Glomerular endothelial cell (primary cell): ENCODE measurements around the gene FTCD. TPM values are rescaled to one million over a fixed set of nuclear protein-coding genes. Genes with fewer than 3 reads are reported as not detected.
"Not testable (repeated sequence)": the region's sequence is repeated elsewhere in the genome, so short reads cannot be mapped to it uniquely, and the experiment has no call there.

ENCODE experiments used
- DNase-seq: peaks from one replicate; pipeline ENCODE4 v3.0.0-alpha.2; 2011; ENCODE audit warnings: low read depth, low spot score; ENCODE audit errors: extremely low read depth
- total RNA-seq: library from RNA; depleted of rRNA; stranded (reverse); fragments of >200 nt; gene quantifications from 2 replicates; pipeline ENCODE4 v1.2.3, GENCODE V29; 2015

The FTCD gene
- total RNA-seq, 1 donor from 2014 or later: 0.64 TPM

GRCh38 chr21:46171996-46172862 is 16.9 kb upstream of the FTCD start:
- DNase-seq: no peak

- DNase-seq: no peak
Observed at GRCh38 chr21:46171585-46171984, 16.2 kb upstream of the FTCD start.

- not testable (repeated sequence) for DNase-seq
Observed at GRCh38 chr21:46170436-46171193, 15.2 kb upstream of the FTCD start.

- no peak for DNase-seq
Observed at GRCh38 chr21:46168659-46169386, 13.4 kb upstream of the FTCD start.

DNA sequence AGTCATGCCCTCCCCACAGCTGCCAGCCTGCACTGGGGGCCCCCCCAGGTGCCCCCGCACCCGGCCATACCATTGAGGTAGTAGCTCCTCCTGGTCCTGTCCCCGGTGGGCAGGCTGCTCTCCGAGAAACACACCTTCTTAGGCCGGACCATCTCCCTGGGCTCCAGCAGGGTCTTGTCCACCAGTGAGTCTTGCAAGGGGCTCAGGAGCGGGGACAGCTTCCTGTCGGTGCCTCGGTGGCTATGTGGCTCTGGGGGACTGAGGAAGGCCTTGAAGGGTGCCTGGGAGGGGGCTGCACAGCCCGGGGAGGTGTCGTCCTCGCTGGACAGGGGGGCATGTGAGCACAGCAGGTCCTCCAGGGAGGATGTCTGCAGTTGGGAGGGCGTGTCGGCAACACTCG is 12.9 kb upstream of the FTCD start:
- no peak for DNase-seq

- no peak for DNase-seq
Observed at GRCh38 chr21:46165098-46165497, 9.7 kb upstream of the FTCD start.

- no peak for DNase-seq
Observed at GRCh38 chr21:46163380-46163779, 8.0 kb upstream of the FTCD start.

- DNase-seq: no peak
Observed at GRCh38 chr21:46161633-46162592, 6.5 kb upstream of the FTCD start.

- no peak for DNase-seq
Observed at GRCh38 chr21:46160907-46161632, 5.7 kb upstream of the FTCD start.

DNA sequence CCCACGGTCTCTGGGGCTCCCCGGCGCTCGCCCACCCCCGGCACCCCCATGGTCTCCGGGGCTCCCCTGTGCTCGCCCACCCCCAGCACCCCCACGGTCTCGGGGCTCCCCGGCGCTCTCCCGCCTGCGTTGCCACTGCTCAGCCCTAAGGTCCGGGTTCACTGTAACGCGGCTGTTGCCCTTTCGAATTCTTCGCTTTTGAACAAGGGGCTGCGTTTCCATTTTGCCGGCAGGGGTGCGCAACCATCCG is 5.2 kb upstream of the FTCD start:
- DNase-seq: no peak

GRCh38 chr21:46159841-46160656 is 4.7 kb upstream of the FTCD start:
- no peak for DNase-seq

DNA sequence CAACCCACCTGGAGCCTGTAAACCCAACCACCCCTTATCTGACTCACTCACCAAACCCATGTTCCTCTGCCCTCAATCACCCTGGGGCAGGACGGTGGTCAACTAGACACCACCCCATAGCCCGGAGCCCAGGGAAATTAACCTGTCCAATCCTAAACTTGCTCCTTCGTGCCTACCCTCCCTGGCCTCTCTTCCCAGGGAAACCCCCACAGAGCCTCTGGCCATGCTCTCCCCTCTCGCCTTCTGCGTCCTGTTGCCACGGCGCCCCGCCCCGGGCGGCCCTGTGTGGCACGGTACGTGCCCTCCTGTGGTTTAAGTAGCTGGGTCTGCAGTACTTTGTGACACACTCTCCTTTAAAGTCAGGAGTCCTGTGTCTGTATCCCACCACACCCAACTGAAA is 4.0 kb upstream of the FTCD start:
- no peak for DNase-seq

DNA sequence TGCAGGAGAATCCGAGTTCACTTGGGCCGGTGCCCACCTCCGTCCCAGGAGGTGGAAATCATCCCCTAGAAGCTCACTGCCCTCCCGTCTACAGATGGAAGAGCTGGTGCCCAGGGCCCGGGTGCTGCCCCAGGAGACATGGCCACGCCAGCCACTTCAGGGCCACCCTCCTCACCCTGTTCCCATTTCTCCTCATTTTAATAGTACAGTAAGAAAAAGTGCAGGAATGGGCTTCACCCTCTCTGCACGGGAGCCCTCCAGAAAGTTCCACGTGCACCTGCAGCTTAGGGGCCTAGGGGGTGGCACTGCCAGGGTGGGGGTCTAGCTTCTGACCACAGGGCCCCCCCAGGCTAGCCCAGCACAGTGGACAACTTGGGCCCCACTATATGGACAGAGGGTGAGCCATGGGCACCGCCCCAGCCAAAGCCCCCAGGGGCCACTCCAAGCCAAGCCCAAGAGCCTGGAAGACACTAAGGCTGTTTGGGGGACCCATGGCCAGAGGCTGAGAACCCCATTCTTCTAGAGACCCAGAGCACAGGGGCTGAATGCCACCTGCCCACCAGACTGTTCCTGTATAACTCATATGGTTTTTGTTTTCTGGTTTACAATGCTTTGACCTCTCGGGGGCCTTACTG is 3.4 kb upstream of the FTCD start:
- no peak for DNase-seq

- no peak for DNase-seq
Observed at GRCh38 chr21:46157987-46158451, 2.6 kb upstream of the FTCD start.

- DNase-seq: no peak
Observed at GRCh38 chr21:46157396-46157986, 2.1 kb upstream of the FTCD start.

DNA sequence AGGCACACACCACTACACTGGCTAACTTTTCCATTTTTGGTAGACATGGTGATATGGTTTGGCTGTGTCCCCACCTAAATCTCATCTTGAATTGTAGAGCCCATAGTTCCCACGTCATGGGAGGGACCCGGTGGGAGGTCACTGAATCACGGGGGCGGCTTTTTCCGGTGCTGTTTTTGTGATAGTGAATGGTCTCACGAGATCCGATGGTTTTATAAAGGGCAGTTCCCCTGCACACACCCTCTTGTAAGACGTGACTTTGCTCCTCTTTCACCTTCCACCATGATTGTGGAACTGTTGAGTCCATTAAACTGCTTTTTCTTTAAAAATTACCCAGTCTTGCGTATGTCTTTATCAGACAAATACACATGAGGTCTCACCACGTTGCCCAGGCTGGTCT is 1.3 kb upstream of the FTCD start:
- DNase-seq: no peak

GRCh38 chr21:46156378-46156645 is 933 bp upstream of the FTCD start:
- DNase-seq: no peak

- DNase-seq: no peak
Observed at GRCh38 chr21:46154955-46155513, 345 bp downstream of the FTCD start.
